Measurements from ENCODE around the gene PLAAT1.

PLAAT1 gene

GRCh38 chr3:193240850-193241706 is at the start of gene PLAAT1:
TSS of gene PLAAT1 (plus strand) at chr3:193241222. CDS start at chr3:193255651, 14,429 bp downstream.
- DNase-seq (ENCODE audit: low read depth), result no peak

GRCh38 chr3:193194371-193194770 is 46.7 kb upstream of the PLAAT1 start:
- DNase-seq (ENCODE audit: low read depth), result no peak

- no peak for DNase-seq (ENCODE audit: low read depth)
These were observed 44.3 kb upstream of the PLAAT1 start for GRCh38 chr3:193196746-193197145.

- DNase-seq (ENCODE audit: low read depth), result no peak
These were observed 33.4 kb upstream of the PLAAT1 start for GRCh38 chr3:193207290-193208273.

- no peak for DNase-seq (ENCODE audit: low read depth)
These were observed 30.4 kb upstream of the PLAAT1 start for GRCh38 chr3:193210618-193211017.

GRCh38 chr3:193211173-193211572 is 29.8 kb upstream of the PLAAT1 start:
- no peak for DNase-seq (ENCODE audit: low read depth)

- no peak for DNase-seq (ENCODE audit: low read depth)
These were observed 29.0 kb upstream of the PLAAT1 start for GRCh38 chr3:193211984-193212383.

GRCh38 chr3:193212844-193213243 is 28.2 kb upstream of the PLAAT1 start:
- no peak for DNase-seq (ENCODE audit: low read depth)

GRCh38 chr3:193214445-193214844 is 26.6 kb upstream of the PLAAT1 start:
- DNase-seq (ENCODE audit: low read depth), result no peak

GRCh38 chr3:193225302-193226125 is 15.5 kb upstream of the PLAAT1 start:
- DNase-seq (ENCODE audit: low read depth), result no peak

GRCh38 chr3:193228206-193228605 is 12.8 kb upstream of the PLAAT1 start:
- DNase-seq (ENCODE audit: low read depth), result no peak

GRCh38 chr3:193229851-193230420 is 11.1 kb upstream of the PLAAT1 start:
- no peak for DNase-seq (ENCODE audit: low read depth)

GRCh38 chr3:193230610-193231009 is 10.4 kb upstream of the PLAAT1 start:
- no peak for DNase-seq (ENCODE audit: low read depth)

GRCh38 chr3:193231201-193231600 is 9.8 kb upstream of the PLAAT1 start:
- DNase-seq (ENCODE audit: low read depth), result no peak

GRCh38 chr3:193236599-193236998 is 4.4 kb upstream of the PLAAT1 start:
- no peak for DNase-seq (ENCODE audit: low read depth)

GRCh38 chr3:193237030-193237429 is 4.0 kb upstream of the PLAAT1 start:
- DNase-seq (ENCODE audit: low read depth), result no peak

GRCh38 chr3:193240436-193240849 is 579 bp upstream of the PLAAT1 start:
- no peak for DNase-seq (ENCODE audit: low read depth)

- DNase-seq (ENCODE audit: low read depth), result no peak
These were observed 694 bp downstream of the PLAAT1 start for GRCh38 chr3:193241716-193242115.

GRCh38 chr3:193243571-193243970 is 2.5 kb downstream of the PLAAT1 start:
- DNase-seq (ENCODE audit: low read depth), result no peak

- DNase-seq (ENCODE audit: low read depth), result no peak
These were observed 7.9 kb downstream of the PLAAT1 start for GRCh38 chr3:193248848-193249468.

- no peak for DNase-seq (ENCODE audit: low read depth)
These were observed 9.5 kb downstream of the PLAAT1 start for GRCh38 chr3:193250492-193250891.
